ENCODE results near the gene C9orf153.

The C9orf153 gene

GRCh38 chr9:86181379-86182315, 77.8 kb downstream of the C9orf153 start:
- DNase-seq, result no peak
- Histone ChIP-seq H3K27me3 (replicated peaks; ENCODE audit: control insufficient read depth, insufficient read depth, low read length, poor library complexity, severe bottlenecking) (no peaks in the 10 kb centered on the region), H3K4me1 (ENCODE audit: control insufficient read depth, insufficient read depth, low read length, poor library complexity, severe bottlenecking) (no peaks in the 10 kb centered on the region), H3K9me3 (ENCODE audit: control insufficient read depth, low read length) (no peaks in the 10 kb centered on the region), H3K4me3 (ENCODE audit: insufficient read depth, low read depth, low read length, poor library complexity, severe bottlenecking) (no peak overlapping the region), H3K36me3 (ENCODE audit: control insufficient read depth, insufficient read depth, low read length) (no peaks in the 10 kb centered on the region), H3K27ac (ENCODE audit: insufficient read depth, low read length, poor library complexity, severe bottlenecking) (no peak overlapping the region)

GRCh38 chr9:86178503-86178902, 81.0 kb downstream of the C9orf153 start:
- DNase-seq, result no peak
- Histone ChIP-seq H3K4me3 (ENCODE audit: insufficient read depth, low read depth, low read length, poor library complexity, severe bottlenecking) (no peak overlapping the region), H3K36me3 (ENCODE audit: control insufficient read depth, insufficient read depth, low read length) (no peaks in the 10 kb centered on the region), H3K9me3 (ENCODE audit: control insufficient read depth, low read length) (no peaks in the 10 kb centered on the region), H3K27me3 (replicated peaks; ENCODE audit: control insufficient read depth, insufficient read depth, low read length, poor library complexity, severe bottlenecking) (no peaks in the 10 kb centered on the region), H3K27ac (ENCODE audit: insufficient read depth, low read length, poor library complexity, severe bottlenecking) (no peak overlapping the region), H3K4me1 (ENCODE audit: control insufficient read depth, insufficient read depth, low read length, poor library complexity, severe bottlenecking) (no peaks in the 10 kb centered on the region)

GRCh38 chr9:86177995-86178394, 81.5 kb downstream of the C9orf153 start:
- H3K4me1 ChIP-seq (ENCODE audit: control insufficient read depth, insufficient read depth, low read length, poor library complexity, severe bottlenecking), result no peaks in the 10 kb centered on the region
- no peak overlapping the region for H3K4me3 ChIP-seq (ENCODE audit: insufficient read depth, low read depth, low read length, poor library complexity, severe bottlenecking)
- H3K9me3 ChIP-seq (ENCODE audit: control insufficient read depth, low read length), result no peaks in the 10 kb centered on the region
- no peaks in the 10 kb centered on the region for H3K27me3 ChIP-seq (replicated peaks; ENCODE audit: control insufficient read depth, insufficient read depth, low read length, poor library complexity, severe bottlenecking)
- H3K36me3 ChIP-seq (ENCODE audit: control insufficient read depth, insufficient read depth, low read length), result no peaks in the 10 kb centered on the region
- no peak overlapping the region for H3K27ac ChIP-seq (ENCODE audit: insufficient read depth, low read length, poor library complexity, severe bottlenecking)
- DNase-seq, result no peak

GRCh38 chr9:86176468-86176867, 83.0 kb downstream of the C9orf153 start:
- no peaks in the 10 kb centered on the region for H3K4me1 ChIP-seq (ENCODE audit: control insufficient read depth, insufficient read depth, low read length, poor library complexity, severe bottlenecking)
- H3K27ac ChIP-seq (ENCODE audit: insufficient read depth, low read length, poor library complexity, severe bottlenecking), result no peak overlapping the region
- H3K27me3 ChIP-seq (replicated peaks; ENCODE audit: control insufficient read depth, insufficient read depth, low read length, poor library complexity, severe bottlenecking), result no peaks in the 10 kb centered on the region
- no peaks in the 10 kb centered on the region for H3K36me3 ChIP-seq (ENCODE audit: control insufficient read depth, insufficient read depth, low read length)
- no peak for DNase-seq
- no peaks in the 10 kb centered on the region for H3K9me3 ChIP-seq (ENCODE audit: control insufficient read depth, low read length)
- no peak overlapping the region for H3K4me3 ChIP-seq (ENCODE audit: insufficient read depth, low read depth, low read length, poor library complexity, severe bottlenecking)

- no peak for DNase-seq
- no peaks in the 10 kb centered on the region for H3K4me1 ChIP-seq (ENCODE audit: control insufficient read depth, insufficient read depth, low read length, poor library complexity, severe bottlenecking)
- H3K27ac ChIP-seq (ENCODE audit: insufficient read depth, low read length, poor library complexity, severe bottlenecking), result no peak overlapping the region
- no peaks in the 10 kb centered on the region for H3K9me3 ChIP-seq (ENCODE audit: control insufficient read depth, low read length)
- no peak overlapping the region for H3K4me3 ChIP-seq (ENCODE audit: insufficient read depth, low read depth, low read length, poor library complexity, severe bottlenecking)
- H3K36me3 ChIP-seq (ENCODE audit: control insufficient read depth, insufficient read depth, low read length), result no peaks in the 10 kb centered on the region
- H3K27me3 ChIP-seq (replicated peaks; ENCODE audit: control insufficient read depth, insufficient read depth, low read length, poor library complexity, severe bottlenecking), result no peaks in the 10 kb centered on the region
Observed at GRCh38 chr9:86175743-86176456, 83.6 kb downstream of the C9orf153 start.

GRCh38 chr9:86175223-86175622, 84.2 kb downstream of the C9orf153 start:
- Histone ChIP-seq H3K27me3 (replicated peaks; ENCODE audit: control insufficient read depth, insufficient read depth, low read length, poor library complexity, severe bottlenecking) (no peaks in the 10 kb centered on the region), H3K36me3 (ENCODE audit: control insufficient read depth, insufficient read depth, low read length) (no peaks in the 10 kb centered on the region), H3K9me3 (ENCODE audit: control insufficient read depth, low read length) (no peaks in the 10 kb centered on the region), H3K27ac (ENCODE audit: insufficient read depth, low read length, poor library complexity, severe bottlenecking) (no peak overlapping the region), H3K4me1 (ENCODE audit: control insufficient read depth, insufficient read depth, low read length, poor library complexity, severe bottlenecking) (no peaks in the 10 kb centered on the region), H3K4me3 (ENCODE audit: insufficient read depth, low read depth, low read length, poor library complexity, severe bottlenecking) (no peak overlapping the region)
- no peak for DNase-seq

All from effector memory CD4-positive, alpha-beta T cell (primary cell).